Liver (tissue), 3 donors: ENCODE data around the gene FMN1.
A peak's percentile ranks its signal among the peaks of the same experiment; 100 is the strongest.

Source experiments
- ATF3 ChIP-seq: IDR thresholded peaks from 2 replicates; pipeline ENCODE4 v1.6.1; 2016; ENCODE audit warnings: antibody characterized with exemption
- CTCF ChIP-seq: fragments of 150-350 bp; IDR thresholded peaks from 2 replicates; pipeline ENCODE4 v1.5.1; 2017; ENCODE audit warnings: improper control_type of control experiment, low read depth, low read length; ENCODE audit not compliant: missing input control
- EGR1 ChIP-seq, 2 donors: IDR thresholded peaks; 2 replicates each; pipeline ENCODE4 v1.6.1; 2016 to 2018; ENCODE audit warnings: antibody characterized with exemption in 2 of 2, low read depth in 2 of 2
- GABPA ChIP-seq, 2 donors: IDR thresholded peaks in 1 of 2; conservative IDR thresholded peaks in 1 of 2; 2 replicates each; pipeline ENCODE4 v1.6.1; 2016; ENCODE audit warnings: antibody characterized with exemption in 2 of 2, mild to moderate bottlenecking in 1 of 2, moderate library complexity in 1 of 2
- JUND ChIP-seq, 2 donors: IDR thresholded peaks; 2 replicates each; pipeline ENCODE4 v1.6.1; 2016; ENCODE audit warnings: antibody characterized with exemption in 2 of 2
- MAX ChIP-seq: IDR thresholded peaks from 2 replicates; pipeline ENCODE4 v1.6.1; 2016; ENCODE audit warnings: antibody characterized with exemption
- REST ChIP-seq: IDR thresholded peaks from 2 replicates; pipeline ENCODE4 v1.6.1; 2016; ENCODE audit warnings: antibody characterized with exemption, mild to moderate bottlenecking
- RXRA ChIP-seq, 2 donors: IDR thresholded peaks; 2 replicates each; pipeline ENCODE4 v1.6.1; 2017 to 2018; ENCODE audit warnings: antibody characterized with exemption in 2 of 2, mild to moderate bottlenecking in 1 of 2
- SP1 ChIP-seq: IDR thresholded peaks from 2 replicates; pipeline ENCODE4 v1.6.1; 2018; ENCODE audit warnings: antibody characterized with exemption, mild to moderate bottlenecking
- TAF1 ChIP-seq: conservative IDR thresholded peaks from 2 replicates; pipeline ENCODE4 v1.6.1; 2016; ENCODE audit warnings: antibody characterized with exemption, mild to moderate bottlenecking
- ZBTB33 ChIP-seq: IDR thresholded peaks from 2 replicates; pipeline ENCODE4 v1.6.1; 2016; ENCODE audit warnings: antibody characterized with exemption
- donor health status: healthy.
- donor health status: healthy.

- TF ChIP-seq GABPA (IDR thresholded peaks at IDR 0.05 in 1 of 2, conservative IDR thresholded peaks at IDR 0.05 in 1 of 2) (no peak), CTCF (no peak), SP1 (peak; percentile 72), MAX (no peak), TAF1 (no peak), JUND (IDR thresholded peaks at IDR 0.05) (no peak), REST (no peak), RXRA (IDR thresholded peaks at IDR 0.05) (no peak), EGR1 (IDR thresholded peaks at IDR 0.05; ENCODE audit: low read depth in 2 of 2) (no peak), ZBTB33 (no peak), ATF3 (no peak)
These were observed at the start of gene FMN1 for GRCh38 chr15:33194704-33195670.
